OCI-LY3 (cell line): ENCODE results near the gene PTS.

Source experiments
- CTCF ChIP-seq: fragments of 200-600, 300-600 bp; sonication (generic); IDR thresholded peaks from 2 replicates; pipeline ENCODE4 v1.5.1; 2014; ENCODE audit warnings: antibody characterized with exemption, low read length, low read depth
- EZH2phosphoT487 ChIP-seq: fragments of 200-600 bp; shearing (Covaris generic); IDR thresholded peaks from 2 replicates; pipeline ENCODE4 v1.6.1; 2018; ENCODE audit warnings: antibody characterized with exemption, mixed run types, low read depth

DNA sequence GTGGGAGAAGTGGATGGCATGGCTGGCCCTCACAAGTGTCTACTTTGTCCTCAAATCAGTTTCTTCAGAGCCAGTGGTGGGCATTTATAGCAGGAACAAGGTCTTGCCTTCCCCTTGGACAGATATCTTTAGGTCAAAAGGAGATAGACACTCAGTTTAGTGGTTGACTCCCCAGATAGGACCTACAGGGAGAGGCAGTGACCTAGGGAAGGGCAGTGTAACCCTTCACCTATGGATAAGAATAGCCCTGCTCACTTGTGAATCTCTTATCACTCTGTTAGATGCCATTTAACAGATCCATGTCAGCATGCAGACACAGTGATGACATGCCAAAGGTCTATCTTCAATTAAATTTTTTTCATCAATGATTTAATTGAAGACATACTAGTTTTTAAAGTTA is 39.9 kb upstream of the PTS start:
- TF ChIP-seq CTCF: no peak
- TF ChIP-seq EZH2phosphoT487: no peak
